Stimulated activated naive CD8-positive, alpha-beta T cell treated with anti-CD3 and anti-CD28 coated beads, Interleukin-15, amount 100 ng/mL, for 72 hours (primary cell): ENCODE measurements around the gene BCO1.
A peak's percentile ranks its signal among the peaks of the same experiment; 100 is the strongest.

Source experiments
- ATAC-seq: fragments of 150-1000 bp; cut with Tn5 transposase; 2 replicates; pipeline ENCODE4 v1.10.0; 2021; ENCODE audit warnings: mild to moderate bottlenecking, moderate library complexity
- DNase-seq, 2 donors: peaks; one replicate each; pipeline ENCODE4 v3.0.0; 2021 to 2022
- H3K27ac Mint-ChIP-seq, 2 donors: one replicate each; pipeline ENCODE4 v1.8.0; 2022; ENCODE audit warnings: mild to moderate bottlenecking in 2 of 2, mixed read lengths in 2 of 2, moderate library complexity in 2 of 2
- H3K27me3 Mint-ChIP-seq: one replicate; pipeline ENCODE4 v1.8.0; 2022; ENCODE audit warnings: mixed read lengths
- H3K4me1 Mint-ChIP-seq: one replicate; pipeline ENCODE4 v1.8.0; 2022; ENCODE audit warnings: mild to moderate bottlenecking, mixed read lengths
- H3K4me3 Mint-ChIP-seq, 2 donors: one replicate each; pipeline ENCODE4 v1.8.0; 2022; ENCODE audit warnings: mild to moderate bottlenecking in 2 of 2, mixed read lengths in 2 of 2, moderate library complexity in 1 of 2
- H3K9me3 Mint-ChIP-seq, 2 donors: one replicate each; pipeline ENCODE4 v1.8.0; 2022; ENCODE audit warnings: mixed read lengths in 2 of 2

Gene BCO1

DNA sequence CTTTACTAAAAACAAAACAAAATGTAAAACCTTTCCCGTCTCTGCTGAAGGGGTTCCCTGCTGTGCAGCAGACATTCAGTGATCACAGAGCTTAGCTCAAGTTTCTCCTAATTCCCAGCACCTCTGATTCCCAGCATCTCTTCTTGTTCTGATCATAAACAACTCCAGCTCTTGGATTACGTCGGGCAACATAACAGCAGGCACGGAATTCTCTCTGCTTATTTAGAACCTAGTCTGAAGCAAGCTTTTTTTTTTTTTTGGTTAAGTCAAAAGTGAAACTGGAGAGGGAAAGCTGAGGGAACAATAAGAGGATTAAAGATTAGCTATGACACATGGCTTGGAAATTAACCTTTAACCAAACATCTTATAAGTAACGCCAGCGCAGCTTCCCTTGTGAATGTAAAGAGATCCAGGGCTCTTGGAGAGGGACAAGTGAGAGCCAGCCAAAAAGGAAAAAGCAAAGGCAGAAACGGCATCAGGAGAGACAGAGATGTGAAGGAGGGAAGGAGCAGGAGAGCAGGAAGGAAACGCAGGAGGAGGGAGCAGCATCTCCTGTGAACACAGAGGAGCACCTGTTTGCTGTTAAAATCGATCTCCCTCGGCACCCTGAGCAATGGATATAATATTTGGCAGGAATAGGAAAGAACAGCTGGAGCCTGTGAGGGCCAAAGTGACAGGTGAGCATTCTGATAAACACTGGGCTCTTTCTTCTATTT is at the start of gene BCO1:
TSS of gene BCO1 (plus strand) at position 394 of the 716 bp plus-strand sequence. CDS start at position 614, 220 bp downstream.
- peaks cover 6% of the 10 kb centered on the region for H3K4me1 Mint-ChIP-seq
- H3K9me3 Mint-ChIP-seq, result no peaks in the 10 kb centered on the region
- DNase-seq (no peak), ATAC-seq (no peak)
- peak within 1 kb of the TSS in 1 of 2 donors; percentile 42 for H3K4me3 Mint-ChIP-seq
- peak within 1 kb of the TSS; percentile 14 to 74 for H3K27ac Mint-ChIP-seq
- H3K27me3 Mint-ChIP-seq, result no peaks in the 10 kb centered on the region

DNA sequence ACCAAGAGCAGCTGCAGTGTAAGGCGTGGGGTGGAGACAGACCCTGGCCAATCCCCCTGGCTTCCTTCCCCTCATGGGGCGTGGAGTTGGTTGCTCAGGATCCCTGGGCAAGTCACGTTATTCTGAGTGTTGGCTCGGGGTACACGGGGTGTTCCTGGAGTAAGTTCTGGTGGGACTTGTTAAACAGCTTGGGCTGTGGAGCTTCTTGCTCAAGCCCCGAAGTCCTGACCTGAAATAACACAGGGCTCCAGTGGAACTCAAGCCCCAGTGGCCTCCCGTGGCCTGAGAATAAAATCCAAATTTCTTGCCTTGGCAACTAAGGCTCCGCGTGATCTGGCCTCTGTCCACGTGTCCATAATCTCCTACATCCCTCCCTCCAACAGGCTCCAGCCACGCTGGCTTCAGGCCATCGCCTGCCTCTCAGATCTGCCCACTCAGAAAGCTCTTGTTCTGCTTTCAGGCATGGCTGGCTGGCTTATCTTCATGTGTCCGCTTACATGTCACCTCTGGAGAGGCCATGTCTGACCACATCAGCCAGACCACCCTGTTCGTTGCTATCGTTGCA is 49.3 kb upstream of the BCO1 start:
- H3K4me3 Mint-ChIP-seq, result no peak overlapping the region
- no peaks in the 10 kb centered on the region for H3K9me3 Mint-ChIP-seq
- no peak for DNase-seq
- H3K27me3 Mint-ChIP-seq, result peaks cover 19% of the 10 kb centered on the region
- H3K27ac Mint-ChIP-seq, result no peak overlapping the region
- no peak for ATAC-seq
- H3K4me1 Mint-ChIP-seq, result no peaks in the 10 kb centered on the region

- no peaks in the 10 kb centered on the region for H3K4me1 Mint-ChIP-seq
- no peak overlapping the region for H3K27ac Mint-ChIP-seq
- ATAC-seq (no peak), DNase-seq (no peak)
- peaks cover 22% of the 10 kb centered on the region for H3K27me3 Mint-ChIP-seq
- no peaks in the 10 kb centered on the region for H3K9me3 Mint-ChIP-seq
- H3K4me3 Mint-ChIP-seq, result no peak overlapping the region
Observed at GRCh38 chr16:81190667-81191066, 47.8 kb upstream of the BCO1 start.

DNA sequence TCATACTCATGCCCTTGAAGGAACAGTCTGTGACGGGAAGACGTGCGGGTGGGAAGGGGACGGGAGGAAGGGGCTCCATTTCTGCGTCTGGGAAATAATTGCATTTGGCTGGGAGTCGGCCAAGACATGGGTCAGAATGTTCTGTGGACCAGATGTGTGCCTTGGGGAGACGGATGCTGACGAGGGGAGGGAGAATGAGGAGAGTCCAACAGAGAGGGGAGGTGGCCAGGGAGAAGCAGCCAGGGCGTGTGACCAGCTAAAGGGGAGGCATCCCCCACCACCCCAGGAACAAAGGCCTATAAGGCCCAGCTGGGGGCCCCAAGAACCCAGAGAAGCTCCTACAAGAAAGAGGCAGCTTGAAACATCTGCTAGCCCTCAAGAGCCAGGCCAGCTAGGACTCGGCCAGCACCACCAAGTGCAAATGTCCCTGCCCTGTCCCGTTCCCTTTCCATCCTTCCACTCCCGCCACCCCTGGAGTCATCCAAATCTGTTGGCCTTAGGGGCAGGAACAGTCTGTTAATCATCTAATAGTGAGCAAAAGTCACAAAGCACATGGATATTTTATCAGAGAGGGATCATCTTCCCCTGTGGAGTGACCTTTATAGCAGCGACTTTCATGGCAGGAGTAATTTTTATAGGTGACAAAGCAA is 42.5 kb upstream of the BCO1 start:
- peak overlapping the region in 1 of 2 donors; percentile 75 for H3K27ac Mint-ChIP-seq
- H3K9me3 Mint-ChIP-seq, result no peaks in the 10 kb centered on the region
- DNase-seq (no peak), ATAC-seq (no peak)
- no peak overlapping the region for H3K4me3 Mint-ChIP-seq
- no peaks in the 10 kb centered on the region for H3K4me1 Mint-ChIP-seq
- peaks cover 45% of the 10 kb centered on the region for H3K27me3 Mint-ChIP-seq

DNA sequence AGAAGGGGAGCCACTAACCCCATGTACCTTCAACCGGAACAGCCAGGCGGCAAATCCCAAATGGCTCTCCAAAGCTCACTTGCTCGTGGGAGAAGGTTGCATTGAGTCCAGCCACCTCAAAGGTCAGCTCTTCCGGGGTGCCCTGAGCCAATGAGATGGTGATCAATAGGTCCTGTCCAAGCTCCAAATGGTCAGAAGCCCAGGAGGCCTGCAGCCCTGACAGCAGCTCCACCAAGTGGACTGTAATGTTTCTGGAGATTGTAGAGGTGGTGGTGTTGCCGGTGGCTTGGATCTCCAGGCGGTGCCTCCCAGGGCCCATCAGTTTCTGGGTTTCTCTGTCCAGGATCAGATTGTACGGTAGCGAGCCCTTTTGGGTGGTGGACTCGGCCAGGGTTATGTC is 39.9 kb upstream of the BCO1 start:
- no peaks in the 10 kb centered on the region for H3K4me1 Mint-ChIP-seq
- H3K27ac Mint-ChIP-seq, result no peak overlapping the region
- no peak overlapping the region for H3K4me3 Mint-ChIP-seq
- ATAC-seq, result no peak
- no peak for DNase-seq
- no peaks in the 10 kb centered on the region for H3K9me3 Mint-ChIP-seq
- H3K27me3 Mint-ChIP-seq, result peaks cover 35% of the 10 kb centered on the region

DNA sequence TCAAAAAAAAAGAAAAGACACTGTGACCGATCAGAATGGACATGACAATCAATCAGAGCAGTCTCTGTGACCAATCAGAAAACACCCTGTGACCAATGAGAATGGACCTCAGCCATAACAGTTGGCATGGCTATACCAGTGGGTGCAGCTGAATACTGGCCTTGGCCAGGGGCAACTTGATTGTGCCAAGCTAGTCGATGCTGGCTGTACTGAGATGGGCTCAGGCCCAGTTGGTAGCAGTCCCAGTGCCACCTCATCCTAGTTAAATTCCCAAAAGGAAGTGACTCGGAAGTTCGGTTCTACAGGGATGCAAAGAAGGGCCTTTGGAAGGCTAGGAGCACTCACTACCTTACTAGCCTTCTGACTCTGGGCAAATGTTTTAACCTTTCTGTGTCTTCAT is 37.2 kb upstream of the BCO1 start:
- no peaks in the 10 kb centered on the region for H3K4me1 Mint-ChIP-seq
- H3K27ac Mint-ChIP-seq, result no peak overlapping the region
- H3K9me3 Mint-ChIP-seq, result no peaks in the 10 kb centered on the region
- H3K4me3 Mint-ChIP-seq, result no peak overlapping the region
- no peak for DNase-seq
- peaks cover 31% of the 10 kb centered on the region for H3K27me3 Mint-ChIP-seq
- no peak for ATAC-seq

DNA sequence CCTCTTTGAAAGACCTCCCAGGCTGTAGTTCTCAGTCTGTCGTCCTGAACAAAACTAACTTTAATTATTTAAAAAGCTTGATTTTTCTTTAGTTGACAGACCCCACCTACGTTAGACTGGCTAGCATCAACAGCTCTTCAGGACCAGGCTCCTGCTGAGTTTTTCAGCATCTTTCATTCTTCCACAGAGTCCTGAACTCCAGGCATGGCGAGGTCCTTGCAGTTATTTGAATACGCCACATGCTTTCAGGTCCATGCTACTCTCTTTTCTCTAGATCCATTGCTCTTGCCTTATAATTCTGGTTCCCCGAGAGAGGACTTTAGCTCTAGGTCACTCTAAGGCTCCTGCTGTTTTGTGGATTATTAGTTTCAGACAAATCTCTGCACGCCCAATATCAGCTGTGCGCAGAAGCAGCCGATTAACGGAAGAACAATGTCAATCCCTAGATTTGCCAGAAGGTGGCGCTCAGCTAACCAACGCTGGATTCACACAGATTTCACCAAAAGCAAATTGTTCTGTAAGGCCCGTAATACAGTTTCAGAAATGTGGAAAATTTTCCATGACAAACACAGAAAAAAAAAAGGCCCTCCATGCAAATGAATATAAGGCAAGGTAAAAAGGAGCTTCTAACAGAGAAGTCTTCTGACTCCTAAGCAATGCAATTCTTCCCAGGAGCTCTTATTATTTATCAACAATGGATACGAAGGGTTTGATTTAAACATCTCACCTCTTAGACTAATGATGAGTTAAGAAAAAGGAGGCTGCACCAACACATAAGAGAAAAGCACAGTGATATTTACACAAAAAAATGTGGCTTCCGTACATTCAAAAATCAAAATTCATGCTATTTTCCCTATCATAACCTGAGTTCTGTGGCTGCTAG is 33.5 kb upstream of the BCO1 start:
- H3K9me3 Mint-ChIP-seq, result no peaks in the 10 kb centered on the region
- ATAC-seq (no peak), DNase-seq (peak in 1 of 2 donors; percentile 20)
- peaks cover 8% of the 10 kb centered on the region for H3K27me3 Mint-ChIP-seq
- no peaks in the 10 kb centered on the region for H3K4me1 Mint-ChIP-seq
- H3K27ac Mint-ChIP-seq, result no peak overlapping the region
- H3K4me3 Mint-ChIP-seq, result no peak overlapping the region

DNA sequence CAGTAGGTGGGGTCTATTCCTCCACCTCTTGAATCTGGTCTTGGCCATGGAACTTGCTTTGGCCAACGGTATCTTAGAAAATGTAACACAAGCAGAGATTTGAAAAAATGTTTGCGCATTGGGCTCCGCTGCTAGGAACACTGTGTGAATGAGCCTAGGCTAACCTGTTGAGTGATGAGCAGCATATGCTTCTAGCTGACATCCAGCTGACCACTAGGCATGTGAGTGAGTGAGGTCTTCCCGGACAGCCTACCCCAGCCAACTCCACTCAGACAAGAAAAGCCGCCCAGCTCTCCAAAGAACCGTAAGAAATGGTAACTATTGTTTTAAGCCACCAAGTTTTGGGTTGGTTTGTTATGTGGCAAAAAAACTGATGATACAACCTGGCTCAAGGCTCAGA is 31.4 kb upstream of the BCO1 start:
- DNase-seq (no peak), ATAC-seq (no peak)
- Mint-ChIP-seq H3K4me1 (no peaks in the 10 kb centered on the region), H3K27me3 (peaks cover 22% of the 10 kb centered on the region), H3K9me3 (no peaks in the 10 kb centered on the region), H3K4me3 (no peak overlapping the region), H3K27ac (no peak overlapping the region)

GRCh38 chr16:81210807-81211206 is 27.7 kb upstream of the BCO1 start:
- no peak overlapping the region for H3K27ac Mint-ChIP-seq
- no peaks in the 10 kb centered on the region for H3K4me1 Mint-ChIP-seq
- ATAC-seq, result no peak
- no peak for DNase-seq
- H3K4me3 Mint-ChIP-seq, result no peak overlapping the region
- H3K27me3 Mint-ChIP-seq, result peaks cover 40% of the 10 kb centered on the region
- H3K9me3 Mint-ChIP-seq, result no peaks in the 10 kb centered on the region

GRCh38 chr16:81212830-81213465 is 25.5 kb upstream of the BCO1 start:
- H3K4me1 Mint-ChIP-seq, result no peaks in the 10 kb centered on the region
- H3K4me3 Mint-ChIP-seq, result no peak overlapping the region
- ATAC-seq, result no peak
- no peak overlapping the region for H3K27ac Mint-ChIP-seq
- H3K27me3 Mint-ChIP-seq, result peaks cover 45% of the 10 kb centered on the region
- H3K9me3 Mint-ChIP-seq, result no peaks in the 10 kb centered on the region
- DNase-seq, result no peak

DNA sequence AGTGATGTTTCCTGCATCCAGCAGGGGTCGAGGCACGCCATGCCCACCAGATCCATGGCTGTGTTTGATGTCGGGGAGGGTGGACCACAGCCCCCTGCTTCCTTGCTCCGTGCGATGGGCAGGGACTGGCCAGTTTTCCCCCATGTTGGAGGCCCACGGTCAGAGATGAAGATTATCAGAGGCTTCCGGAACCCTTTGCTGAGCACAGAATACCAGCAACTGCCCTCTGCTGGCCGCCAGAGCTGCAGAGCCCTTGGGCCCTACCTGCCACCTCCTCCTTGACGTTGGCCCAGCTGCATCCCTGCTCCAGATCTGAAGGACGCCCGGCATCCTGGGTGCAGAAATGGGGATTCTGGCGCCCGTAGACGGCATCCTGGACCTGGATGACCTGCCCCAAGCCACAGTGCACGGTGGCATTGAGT is 23.7 kb upstream of the BCO1 start:
- Mint-ChIP-seq H3K9me3 (no peaks in the 10 kb centered on the region), H3K27me3 (peaks cover 45% of the 10 kb centered on the region), H3K4me1 (no peaks in the 10 kb centered on the region), H3K4me3 (no peak overlapping the region), H3K27ac (no peak overlapping the region)
- DNase-seq (no peak), ATAC-seq (no peak)

GRCh38 chr16:81216114-81216513 is 22.4 kb upstream of the BCO1 start:
- H3K27me3 Mint-ChIP-seq, result peaks cover 44% of the 10 kb centered on the region
- no peak overlapping the region for H3K27ac Mint-ChIP-seq
- H3K4me1 Mint-ChIP-seq, result no peaks in the 10 kb centered on the region
- H3K4me3 Mint-ChIP-seq, result no peak overlapping the region
- ATAC-seq (no peak), DNase-seq (no peak)
- no peaks in the 10 kb centered on the region for H3K9me3 Mint-ChIP-seq

DNA sequence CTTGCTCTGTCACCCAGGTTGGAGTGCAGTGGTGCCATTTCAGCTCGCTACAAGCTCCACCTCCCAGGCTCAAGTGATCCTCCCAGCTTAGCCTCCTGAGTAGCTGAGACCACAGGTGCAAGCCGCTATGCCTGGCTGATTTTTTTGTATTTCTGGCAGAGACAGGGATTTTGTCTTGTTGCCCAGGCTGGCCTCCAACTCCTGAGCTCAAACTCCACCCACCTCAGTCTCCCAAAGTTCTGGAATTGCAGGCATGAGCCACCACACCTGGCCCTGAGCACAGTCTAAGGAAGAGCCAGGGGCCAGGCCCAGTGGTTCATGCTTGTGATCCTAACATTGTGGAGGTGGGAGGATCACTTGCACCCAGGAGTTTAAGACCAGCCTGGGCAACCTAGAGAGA is 21.8 kb upstream of the BCO1 start:
- Mint-ChIP-seq H3K4me1 (no peaks in the 10 kb centered on the region), H3K4me3 (no peak overlapping the region), H3K9me3 (no peaks in the 10 kb centered on the region), H3K27me3 (peaks cover 38% of the 10 kb centered on the region), H3K27ac (no peak overlapping the region)
- ATAC-seq, result no peak
- DNase-seq, result no peak

- no peak overlapping the region for H3K27ac Mint-ChIP-seq
- peaks cover 24% of the 10 kb centered on the region for H3K27me3 Mint-ChIP-seq
- no peaks in the 10 kb centered on the region for H3K9me3 Mint-ChIP-seq
- no peak for DNase-seq
- no peak for ATAC-seq
- H3K4me1 Mint-ChIP-seq, result no peaks in the 10 kb centered on the region
- no peak overlapping the region for H3K4me3 Mint-ChIP-seq
Observed at GRCh38 chr16:81219151-81219550, 19.3 kb upstream of the BCO1 start.

GRCh38 chr16:81220349-81220748 is 18.1 kb upstream of the BCO1 start:
- H3K4me1 Mint-ChIP-seq, result no peaks in the 10 kb centered on the region
- H3K27me3 Mint-ChIP-seq, result peaks cover 20% of the 10 kb centered on the region
- H3K4me3 Mint-ChIP-seq, result no peak overlapping the region
- ATAC-seq (no peak), DNase-seq (no peak)
- no peak overlapping the region for H3K27ac Mint-ChIP-seq
- no peaks in the 10 kb centered on the region for H3K9me3 Mint-ChIP-seq
